Mucosa of descending colon (tissue), 3 donors: ENCODE data around the gene C12orf42. TPM values are rescaled to one million over a fixed set of nuclear protein-coding genes. Genes with fewer than 3 reads are reported as not detected.
"Not testable (repeated sequence)": the region's sequence is repeated elsewhere in the genome, so short reads cannot be mapped to it uniquely, and the experiment has no call there.

ENCODE experiments used
- ATAC-seq: fragments of 200-7000 bp; cut with Tn5 transposase; one replicate; pipeline ENCODE4 v1.9.1; 2020; ENCODE audit warnings: mild to moderate bottlenecking, moderate library complexity
- DNase-seq, 3 donors: peaks; one replicate each; pipeline ENCODE4 v3.0.0-alpha.2; 2020
- H3K36me3 ChIP-seq: fragments of 200-600 bp; one replicate; pipeline ENCODE4 v1.8.0; 2021; ENCODE audit warnings: low read depth, mild to moderate bottlenecking
- H3K4me1 ChIP-seq: fragments of 200-600 bp; one replicate; pipeline ENCODE4 v1.8.0; 2021; ENCODE audit warnings: low read depth, mild to moderate bottlenecking
- H3K4me3 ChIP-seq: fragments of 200-600 bp; one replicate; pipeline ENCODE4 v1.8.0; 2021; ENCODE audit warnings: mild to moderate bottlenecking
- H3K9me3 ChIP-seq: fragments of 200-600 bp; one replicate; pipeline ENCODE4 v1.8.0; 2021; ENCODE audit warnings: mild to moderate bottlenecking
- CTCF ChIP-seq: fragments of 200-600 bp; IDR thresholded peaks from one replicate; pipeline ENCODE4 v1.8.0; 2022; ENCODE audit warnings: antibody characterized with exemption, mild to moderate bottlenecking
- intact Hi-C, 2 donors: fragments of 100-400 bp; cut with DNase I in 1 of 2; cut with micrococcal nuclease in 1 of 2; formaldehyde crosslinking; loops; one replicate each; pipeline versions ENCODE4 v1.11.0 to v1.11.1; 2022; cut with DNase I, micrococcal nuclease
- total RNA-seq, 3 donors: library from RNA; stranded (reverse); fragmentation: NEBNext Ultra II Directional in 2 of 3; extraction: Animal tissue kit (Norgen Biotek cat#: 25700) in 2 of 3; gene quantifications; one replicate each; pipeline versions ENCODE4 v1.2.1 to v1.2.4, GENCODE V29; 2021 to 2023
- donor health status: DM: no; HTN: no; CAD: no; lungs with moderate emphysema.
- donor health status: DM: no; HTN: no; CAD: no.
- donor health status: DM: no; HTN: yes; CAD: no.

The C12orf42 gene
- total RNA-seq, 3 donors from 2014 or later: 0.34 TPM; not detected in 2

GRCh38 chr12:103455020-103455763 lies 40.6 kb downstream of the C12orf42 start:
- DNase-seq (peak in 1 of 3 donors; percentile 6), ATAC-seq (peak; percentile 59)
- Histone ChIP-seq H3K4me3 (no peak overlapping the region), H3K9me3 (peaks cover 9% of the 10 kb centered on the region), H3K4me1 (no peaks in the 10 kb centered on the region), H3K36me3 (no peaks in the 10 kb centered on the region)
- TF ChIP-seq CTCF: no peak
- intact Hi-C loops: no loop called here

- no peak overlapping the region for H3K4me3 ChIP-seq
- H3K36me3 ChIP-seq: no peaks in the 10 kb centered on the region
- ATAC-seq (no peak), DNase-seq (no peak)
- TF ChIP-seq CTCF: no peak
- intact Hi-C loops: no loop called here
- peaks cover 26% of the 10 kb centered on the region for H3K9me3 ChIP-seq
- no peaks in the 10 kb centered on the region for H3K4me1 ChIP-seq
These were observed 50.8 kb downstream of the C12orf42 start for GRCh38 chr12:103444983-103445382.

DNA sequence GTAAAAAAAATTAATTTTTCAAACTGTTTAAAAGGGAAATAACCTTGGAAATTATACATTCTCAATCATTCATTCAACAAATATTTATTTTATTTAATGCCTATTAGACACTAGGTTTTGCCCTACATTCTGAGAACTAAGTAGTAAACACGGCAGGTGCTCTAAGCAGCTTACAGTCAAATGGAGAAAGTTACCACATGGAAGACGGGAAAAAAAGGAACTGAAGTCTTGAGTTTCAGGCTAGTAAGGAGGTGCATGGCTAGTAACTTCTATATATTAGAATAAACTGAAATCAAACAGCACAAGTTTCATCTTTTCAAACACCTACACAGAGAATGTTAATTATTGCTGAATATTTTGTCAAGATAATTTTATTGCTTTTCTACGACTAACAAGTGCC lies 52.9 kb downstream of the C12orf42 start:
- no peak for ATAC-seq
- DNase-seq: no peak
- intact Hi-C loops: no loop called here
- TF ChIP-seq CTCF: no peak
- peaks cover 22% of the 10 kb centered on the region for H3K9me3 ChIP-seq
- no peaks in the 10 kb centered on the region for H3K4me1 ChIP-seq
- H3K36me3 ChIP-seq: no peaks in the 10 kb centered on the region
- H3K4me3 ChIP-seq: no peak overlapping the region

GRCh38 chr12:103442182-103442555 lies 53.6 kb downstream of the C12orf42 start:
- Histone ChIP-seq H3K9me3 (peaks cover 19% of the 10 kb centered on the region), H3K4me3 (no peak overlapping the region), H3K4me1 (no peaks in the 10 kb centered on the region), H3K36me3 (no peaks in the 10 kb centered on the region)
- intact Hi-C loops: no loop called here
- no peak for TF ChIP-seq CTCF
- DNase-seq: no peak
- ATAC-seq: no peak

- no peaks in the 10 kb centered on the region for H3K36me3 ChIP-seq
- intact Hi-C loops: no loop called here
- H3K9me3 ChIP-seq: peaks cover 15% of the 10 kb centered on the region
- no peak overlapping the region for H3K4me3 ChIP-seq
- DNase-seq: peak in 1 of 3 donors; percentile 10
- peak; percentile 83 for ATAC-seq
- TF ChIP-seq CTCF: no peak
- H3K4me1 ChIP-seq: no peaks in the 10 kb centered on the region
These were observed 54.2 kb downstream of the C12orf42 start for GRCh38 chr12:103441437-103442181.

GRCh38 chr12:103434165-103435105 lies 61.3 kb downstream of the C12orf42 start:
- H3K9me3 ChIP-seq, H3K4me3 ChIP-seq, H3K36me3 ChIP-seq, intact Hi-C loops, H3K4me1 ChIP-seq: not testable (repeated sequence)
- ATAC-seq (peak; percentile 31), DNase-seq (peak in 2 of 3 donors; percentile 29 to 32)
